Stimulated activated CD4-positive, alpha-beta T cell treated with anti-CD3 and anti-CD28 coated beads, TNF-alpha, amount 100 ng/mL, for 1 hour (primary cell): ENCODE data around the gene PWP2.
"Not testable (repeated sequence)": the region's sequence is repeated elsewhere in the genome, so short reads cannot be mapped to it uniquely, and the experiment has no call there.

Experiments used
- DNase-seq, 3 donors: peaks; one replicate each; pipeline ENCODE4 v3.0.0-alpha.2; 2020; ENCODE audit warnings: low read depth in 3 of 3, low spot score in 1 of 3

PWP2 gene

DNA sequence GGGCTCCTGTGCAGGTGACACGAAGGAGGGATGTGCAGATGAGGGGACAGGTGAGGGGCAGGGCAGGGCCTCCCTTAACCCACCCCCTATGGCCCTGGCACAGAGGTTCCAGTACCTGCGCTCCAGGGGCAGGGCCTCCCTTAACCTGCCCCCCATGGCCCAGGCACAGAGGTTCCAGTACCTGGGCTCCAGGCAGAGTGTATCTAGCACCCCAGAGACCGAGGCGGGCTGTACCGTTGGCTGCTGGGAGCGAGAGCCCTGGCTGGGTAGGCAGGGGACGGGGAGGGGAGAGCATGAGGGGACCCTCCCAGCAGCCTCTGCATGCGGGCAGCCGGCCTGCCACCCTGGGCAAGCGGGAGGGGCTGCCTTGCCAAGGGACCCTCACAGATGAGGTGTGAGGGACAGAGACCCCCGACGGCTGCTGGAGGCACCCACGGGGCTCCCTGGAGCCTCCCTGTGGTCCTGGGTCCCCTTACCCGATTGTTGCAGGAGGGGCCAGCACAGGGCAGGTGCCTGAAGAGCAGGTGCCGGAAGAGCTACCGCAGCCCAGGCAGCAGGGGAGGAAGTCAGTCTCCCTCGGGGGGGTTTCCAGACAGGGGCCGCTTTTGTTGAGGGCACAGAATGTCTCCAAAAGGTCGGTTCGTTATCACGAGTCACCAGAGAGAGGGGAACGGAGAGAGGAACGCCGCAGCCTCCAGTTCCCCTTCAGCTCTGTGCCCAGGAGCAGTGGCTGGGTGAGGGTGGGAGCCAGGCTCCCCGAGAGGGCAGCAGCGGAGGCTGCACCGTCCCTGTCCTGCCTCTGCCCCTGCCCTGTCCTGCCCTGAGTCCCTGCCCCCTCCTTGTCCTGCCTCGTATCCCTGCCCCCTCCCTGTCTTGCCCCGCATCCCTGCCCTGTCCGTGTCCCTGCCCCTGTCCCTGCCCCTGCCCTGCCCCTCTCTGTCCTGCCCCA, 52.4 kb downstream of the PWP2 start:
- not testable (repeated sequence) for DNase-seq

DNA sequence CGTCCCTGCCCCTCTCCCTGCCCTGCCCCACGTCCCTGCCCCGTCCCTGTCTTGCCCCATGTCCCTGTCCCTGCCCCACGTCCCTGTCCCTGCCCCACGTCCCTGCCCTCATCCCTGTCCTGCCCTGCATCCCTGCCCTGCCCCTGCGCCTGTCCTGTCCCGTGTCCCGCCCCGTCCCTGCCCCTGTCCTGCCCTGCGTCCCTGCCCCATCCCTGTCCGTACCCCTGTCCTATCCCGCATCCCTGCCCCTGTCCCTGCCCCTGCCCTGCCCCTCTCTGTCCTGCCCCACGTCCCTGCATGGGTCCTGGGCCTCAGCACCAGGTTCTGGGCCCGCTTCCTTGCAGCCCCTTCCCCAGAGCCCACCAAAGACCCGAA, 53.1 kb downstream of the PWP2 start:
- not testable (repeated sequence) for DNase-seq

DNA sequence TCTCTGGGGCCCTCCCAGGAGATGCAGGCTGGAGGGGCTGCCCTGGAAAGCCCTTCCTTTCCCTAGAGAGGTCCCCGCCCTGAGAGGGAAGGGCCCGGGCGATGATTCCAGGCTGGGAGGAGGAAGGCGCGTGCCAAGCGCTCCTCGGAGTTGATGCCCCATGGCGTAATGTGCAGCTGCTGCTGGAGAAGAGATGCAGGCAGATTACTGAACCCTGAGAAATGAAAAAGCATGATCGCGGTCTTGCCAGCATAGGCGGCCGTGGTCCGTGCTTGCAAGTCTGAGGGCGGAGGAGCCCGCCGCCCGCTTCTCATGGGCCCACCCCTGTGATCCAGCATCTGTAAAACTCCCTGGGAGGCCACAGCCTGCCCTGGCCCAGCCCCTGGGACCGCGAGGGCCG, 53.6 kb downstream of the PWP2 start:
- not testable (repeated sequence) for DNase-seq

DNA sequence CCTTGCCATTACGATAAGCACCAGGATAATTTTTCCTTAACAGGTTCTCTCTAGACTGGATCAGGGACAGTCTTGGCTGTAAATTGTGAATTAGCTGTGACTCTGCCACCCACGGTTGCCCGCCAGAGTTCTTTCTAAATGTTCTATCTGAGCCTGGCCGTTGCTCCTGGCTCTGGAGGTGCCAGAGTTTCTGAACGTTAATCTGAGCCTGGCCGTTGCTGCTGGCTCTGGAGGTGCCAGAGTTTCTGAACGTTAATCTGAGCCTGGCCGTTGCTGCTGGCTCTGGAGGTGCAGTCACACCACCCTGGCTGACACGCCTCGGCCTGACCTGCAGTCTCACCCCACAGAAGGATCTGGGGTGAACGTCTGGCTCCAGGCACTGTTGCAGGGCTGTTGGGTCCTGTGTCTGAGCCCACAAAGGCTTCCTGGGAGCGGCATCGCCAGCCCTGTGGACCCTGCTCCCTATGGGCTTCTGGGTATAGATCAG, 56.0 kb downstream of the PWP2 start:
- DNase-seq, result not testable (repeated sequence)

DNA sequence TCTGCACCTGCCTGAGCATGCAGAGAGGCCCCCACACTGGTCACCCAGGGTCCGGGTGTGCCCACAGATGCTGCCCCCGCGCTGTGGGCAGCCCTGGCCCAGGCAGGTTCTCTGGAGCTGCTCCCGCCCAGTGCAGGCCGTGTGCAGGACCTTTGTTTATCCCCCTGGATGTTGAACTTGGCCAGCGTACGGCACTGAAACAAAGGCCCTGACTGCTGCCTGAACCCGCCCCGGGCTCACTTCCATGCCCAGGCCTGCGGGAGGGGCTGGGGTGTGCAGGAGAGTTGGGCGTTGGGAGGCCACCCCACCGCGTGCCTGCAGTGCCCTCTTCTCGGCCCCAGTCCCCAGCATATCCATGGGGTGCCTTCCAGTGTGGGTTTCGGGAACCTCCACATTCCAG, 58.7 kb downstream of the PWP2 start:
- not testable (repeated sequence) for DNase-seq

DNA sequence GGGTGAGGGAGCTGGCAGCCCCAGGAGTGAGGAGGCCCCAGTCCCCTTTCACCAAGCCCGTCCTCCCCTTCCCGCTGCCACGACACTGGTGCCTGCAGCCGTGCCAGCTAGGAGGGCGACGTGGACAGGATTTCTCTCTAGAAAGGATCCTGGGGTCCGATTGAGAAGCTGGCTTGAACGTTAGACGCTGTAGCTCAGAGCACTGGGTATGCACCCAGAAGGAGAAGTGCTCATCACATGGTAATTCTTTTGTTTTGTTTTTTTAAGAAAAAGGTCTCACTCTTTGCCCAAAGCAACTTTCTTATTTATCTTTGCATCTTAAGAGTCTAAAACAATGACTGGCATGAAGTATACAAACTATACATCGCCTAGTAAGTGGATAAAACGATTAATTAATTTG, 60.3 kb downstream of the PWP2 start:
- DNase-seq, result not testable (repeated sequence)

DNA sequence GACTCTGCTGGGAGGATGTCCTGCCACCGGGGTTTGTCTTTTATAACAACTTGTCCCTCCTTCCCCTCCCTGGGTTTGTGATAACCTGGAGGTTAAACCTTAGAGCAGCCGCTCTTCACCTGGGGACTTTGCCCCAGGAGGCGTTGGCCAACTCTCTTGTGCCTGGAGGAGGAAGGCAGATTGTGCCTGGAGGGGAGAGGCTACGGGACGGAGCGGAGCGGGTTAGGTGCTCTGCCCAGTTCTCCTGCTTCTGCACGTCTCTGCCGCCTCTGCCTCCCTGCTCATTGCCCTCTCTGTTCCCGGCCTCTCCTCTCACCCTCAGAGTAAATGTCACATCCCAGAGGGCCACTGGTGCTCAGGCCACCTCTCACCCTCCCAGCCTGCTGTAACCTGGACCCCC, 63.1 kb downstream of the PWP2 start:
- DNase-seq, result not testable (repeated sequence)

DNA sequence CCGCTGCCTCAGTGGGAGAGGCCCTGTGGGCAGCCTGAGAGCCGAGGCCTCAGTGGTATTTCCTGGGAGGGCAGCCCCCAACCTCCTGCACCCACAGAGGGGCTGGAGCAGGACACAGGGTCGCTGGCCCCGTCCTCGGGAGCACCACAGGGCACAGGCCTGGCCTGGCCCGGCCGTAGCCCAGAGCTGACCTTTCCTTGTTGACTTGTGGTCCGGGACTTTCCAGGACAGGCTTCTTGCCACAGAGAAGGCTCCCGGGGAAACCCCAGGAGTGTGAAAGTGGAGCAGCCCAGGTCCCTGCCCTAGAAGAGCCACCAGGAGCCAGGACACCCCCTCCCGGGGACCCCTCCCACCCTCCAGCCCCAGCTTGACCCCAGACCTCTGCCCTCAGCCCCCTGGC, 63.7 kb downstream of the PWP2 start:
- DNase-seq, result not testable (repeated sequence)

DNA sequence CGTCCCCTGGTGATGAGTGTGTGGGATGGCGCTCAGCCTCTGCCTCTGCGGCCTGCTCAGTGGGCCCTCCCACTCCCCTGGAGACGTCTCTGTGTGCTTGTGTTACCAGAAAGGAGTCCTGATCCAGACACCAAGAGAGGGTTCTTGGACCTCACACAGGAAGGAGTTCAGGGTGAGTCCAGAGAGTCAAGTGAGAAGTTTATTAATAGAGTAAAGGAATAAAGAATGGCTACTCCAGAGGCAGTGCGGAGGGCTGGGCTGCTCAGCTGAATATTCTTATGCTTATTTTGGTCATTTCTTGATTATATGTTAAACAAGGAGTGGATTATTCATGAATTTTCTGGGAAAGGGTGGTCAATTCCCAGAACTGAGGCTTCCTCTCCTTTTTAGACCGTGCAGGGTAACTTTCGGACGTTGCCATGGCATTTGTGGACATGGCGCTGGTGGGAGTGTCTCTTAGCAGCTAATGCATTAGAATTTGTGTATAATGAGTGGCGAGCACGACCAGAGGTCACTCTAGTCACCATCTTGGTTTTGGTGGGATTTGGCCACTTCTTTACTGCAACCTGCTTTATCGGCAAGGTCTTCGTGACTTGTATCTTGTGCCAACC, 64.9 kb downstream of the PWP2 start:
- DNase-seq, result not testable (repeated sequence)

DNA sequence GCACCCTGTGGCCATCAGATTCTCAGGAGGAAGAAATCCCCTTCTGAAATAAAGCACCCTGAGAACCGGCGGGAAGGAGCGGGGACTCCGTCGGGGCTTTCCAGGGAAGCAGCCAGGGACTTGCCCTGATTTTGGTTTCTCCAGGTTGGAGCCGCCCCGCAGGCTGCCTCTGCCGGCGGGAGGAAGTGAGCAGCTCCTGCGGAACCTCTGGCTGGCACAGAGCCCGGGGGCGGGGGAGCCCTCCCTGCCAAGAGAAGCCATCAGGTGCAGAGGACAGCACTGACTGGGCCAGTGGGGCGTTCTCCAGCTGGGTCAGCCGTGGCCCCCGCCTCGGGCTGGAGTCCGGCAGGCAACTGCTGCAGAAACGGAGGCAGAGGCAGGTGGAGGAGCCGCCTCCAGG, 65.5 kb downstream of the PWP2 start:
- not testable (repeated sequence) for DNase-seq

DNA sequence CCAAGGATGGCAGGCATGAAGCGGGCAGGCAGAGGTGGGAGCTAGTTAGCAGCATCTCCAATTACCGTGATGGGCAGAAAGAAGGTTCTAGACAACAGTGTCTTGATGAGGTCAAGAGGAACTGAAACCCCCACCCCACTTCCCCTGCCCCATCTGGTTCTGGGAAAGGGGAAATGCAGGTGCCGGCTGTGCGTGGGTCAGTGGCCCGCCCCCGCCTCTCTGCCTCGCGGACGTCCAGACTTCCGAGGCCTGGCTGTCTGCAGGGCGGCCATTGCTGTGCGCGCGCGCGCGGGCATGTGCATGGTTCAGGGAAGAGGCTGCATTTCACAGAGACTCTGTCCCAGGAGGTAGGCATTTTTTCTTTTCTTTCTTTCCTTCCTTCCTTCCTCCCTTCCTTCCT, 68.0 kb downstream of the PWP2 start:
- not testable (repeated sequence) for DNase-seq

DNA sequence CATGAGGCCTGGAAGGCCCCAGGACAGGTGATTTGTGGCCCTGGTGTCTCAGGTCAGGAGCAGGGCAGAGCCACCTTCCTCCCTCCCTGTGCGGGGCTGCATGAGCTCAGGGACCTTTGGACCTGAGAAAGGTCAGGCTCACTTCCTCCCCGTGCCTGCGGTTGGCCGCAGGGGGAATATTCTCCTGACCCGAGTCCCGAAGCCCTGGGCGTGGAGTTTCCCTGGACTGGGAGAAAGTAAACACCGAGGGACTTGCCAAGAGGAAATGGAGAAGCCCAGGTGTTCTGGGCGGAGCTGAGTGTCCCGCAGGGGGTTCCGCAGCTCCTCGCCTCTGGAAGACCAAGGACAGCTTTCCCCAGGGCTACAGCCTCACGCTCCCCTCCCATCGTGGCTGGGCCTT, 68.9 kb downstream of the PWP2 start:
- DNase-seq, result not testable (repeated sequence)
